Endothelial cell of umbilical vein (primary cell): ENCODE results near the gene MB21D2. TPM values are rescaled to one million over a fixed set of nuclear protein-coding genes. Genes with fewer than 3 reads are reported as not detected.

Experiments
- BruUV-seq: library from RNA; stranded (reverse); fragments of 400-500 nt; replicated peaks from 2 replicates; lab custom pipeline; 2021; lab: Mats Ljungman, UMichigan
- CTCF ChIA-PET: fragments of 300-600, 350-600 bp; sonication (Branson Sonifier 250); formaldehyde crosslinking; loops from one replicate; lab custom pipeline; 2021; ENCODE audit warnings: antibody characterized with exemption, inconsistent platforms; lab: Charles Lee
- POLR2A ChIA-PET: fragments of 300-600, 350-600 bp; sonication (Branson Sonifier 250); formaldehyde crosslinking; loops from one replicate; lab custom pipeline; 2021; ENCODE audit warnings: antibody characterized with exemption, inconsistent platforms; lab: Charles Lee
- DNase-seq: peaks from one replicate; pipeline ENCODE4 v3.0.0-alpha.2; 2011; ENCODE audit warnings: low read depth, low spot score
- FAIRE-seq: peaks from 2 replicates; lab custom pipeline; 2011; peaks lifted over from hg19 to GRCh38; lab: Jason Lieb, UNC
- H2AFZ ChIP-seq: 2 replicates; pipeline ENCODE4 v1.6.0; 2012; ENCODE audit warnings: low read depth, low read length, control low read depth, inconsistent platforms
- H3K27ac ChIP-seq: 2 replicates; pipeline ENCODE4 v1.5.1; 2011; ENCODE audit warnings: low read depth, mild to moderate bottlenecking, control low read depth, low read length, moderate library complexity; ENCODE audit not compliant: insufficient read depth
- H3K27me3 ChIP-seq, 2 experiments: 2 replicates each; pipeline versions ENCODE4 v1.6.0 to v1.6.1; 2011; ENCODE audit warnings: low read length in 2 of 2, mixed read lengths in 1 of 2; ENCODE audit not compliant: control insufficient read depth in 2 of 2, insufficient read depth in 2 of 2
- H3K36me3 ChIP-seq, 2 experiments: 2 replicates in 1 of 2; 3 replicates in 1 of 2; pipeline ENCODE4 v1.5.1; 2011; ENCODE audit warnings: low read length in 2 of 2, mild to moderate bottlenecking in 1 of 2, moderate library complexity in 1 of 2; ENCODE audit not compliant: control insufficient read depth in 2 of 2, insufficient read depth in 2 of 2; ENCODE audit errors: extremely low read depth in 1 of 2
- H3K4me1 ChIP-seq: 3 replicates; pipeline ENCODE4 v1.5.1; 2011; ENCODE audit warnings: mild to moderate bottlenecking, low read length; ENCODE audit not compliant: control insufficient read depth, insufficient read depth; ENCODE audit errors: extremely low read depth
- H3K4me2 ChIP-seq: 2 replicates; pipeline ENCODE4 v1.6.1; 2011; ENCODE audit warnings: low read length, control low read depth, mixed read lengths; ENCODE audit not compliant: insufficient read depth
- H3K4me3 ChIP-seq, 3 experiments: fragments of 200-600 bp in 1 of 3; sonication (generic), shearing (Covaris generic) in 1 of 3; replicated peaks in 1 of 3; 2 replicates each; pipeline ENCODE4 v1.5.1; 2011 to 2016; ENCODE audit warnings: control low read depth in 3 of 3, low read length in 3 of 3, mild to moderate bottlenecking in 2 of 3, inconsistent platforms in 1 of 3, low read depth in 1 of 3, moderate library complexity in 1 of 3; ENCODE audit not compliant: insufficient read depth in 1 of 3
- H3K79me2 ChIP-seq: 2 replicates; pipeline ENCODE4 v1.6.0; 2012; ENCODE audit warnings: low read length, inconsistent platforms; ENCODE audit not compliant: control insufficient read depth, insufficient read depth
- H3K9ac ChIP-seq: replicated peaks from 2 replicates; pipeline ENCODE3; 2011; ENCODE audit warnings: low read length, control low read depth; ENCODE audit not compliant: insufficient read depth; ENCODE audit errors: extremely low read depth
- H3K9me1 ChIP-seq: replicated peaks from 3 replicates; pipeline ENCODE4 v1.6.0; 2011; ENCODE audit warnings: mild to moderate bottlenecking, low read length; ENCODE audit not compliant: control insufficient read depth, insufficient read depth; ENCODE audit errors: extremely low read depth
- H3K9me3 ChIP-seq: replicated peaks from 2 replicates; pipeline ENCODE4 v1.5.1; 2012; ENCODE audit warnings: low read length, inconsistent platforms; ENCODE audit not compliant: control insufficient read depth, insufficient read depth
- H4K20me1 ChIP-seq: replicated peaks from 2 replicates; pipeline ENCODE3; 2011; ENCODE audit warnings: mild to moderate bottlenecking, low read length; ENCODE audit not compliant: control insufficient read depth, insufficient read depth; ENCODE audit errors: extremely low read depth
- CTCF ChIP-seq, 2 donors: IDR thresholded peaks; 1 replicate in 1 of 2; 2 replicates in 1 of 2; pipeline ENCODE4 v1.5.1; 2011; ENCODE audit warnings: low read length in 2 of 2, mild to moderate bottlenecking in 2 of 2, moderate library complexity in 2 of 2, control low read depth in 1 of 2, inconsistent platforms in 1 of 2, low read depth in 1 of 2; ENCODE audit not compliant: insufficient read depth in 1 of 2; ENCODE audit errors: extremely low read depth in 1 of 2
- EZH2 ChIP-seq: IDR thresholded peaks from 2 replicates; pipeline ENCODE4 v1.6.1; 2012; ENCODE audit warnings: borderline replicate concordance, low read depth, mild to moderate bottlenecking, moderate library complexity, low read length, inconsistent platforms; ENCODE audit not compliant: severe bottlenecking
- FOS ChIP-seq: IDR thresholded peaks from 2 replicates; pipeline ENCODE4 v1.6.1; 2011; ENCODE audit warnings: mild to moderate bottlenecking, low read length, moderate library complexity, borderline replicate concordance; ENCODE audit not compliant: insufficient read depth
- GATA2 ChIP-seq: IDR thresholded peaks from 2 replicates; pipeline ENCODE4 v1.7.0; 2011; ENCODE audit warnings: low read depth, mild to moderate bottlenecking, moderate library complexity, mixed read lengths, low read length; ENCODE audit not compliant: insufficient read length, insufficient read depth
- JUN ChIP-seq: IDR thresholded peaks from 2 replicates; pipeline ENCODE4 v1.6.1; 2011; ENCODE audit warnings: borderline replicate concordance, low read depth; ENCODE audit not compliant: insufficient read length, insufficient read depth
- MYC ChIP-seq: IDR thresholded peaks from one replicate; pipeline ENCODE4 v1.6.1; 2011; ENCODE audit warnings: mild to moderate bottlenecking, low read depth, low read length
- POLR2A ChIP-seq: IDR thresholded peaks from 2 replicates; pipeline ENCODE4 v1.6.1; 2012; ENCODE audit warnings: low read depth, mild to moderate bottlenecking, control low read depth, low read length
- POLR2AphosphoS5 ChIP-seq: IDR thresholded peaks from 2 replicates; pipeline ENCODE4 v1.6.1; 2012; ENCODE audit warnings: low read depth, mild to moderate bottlenecking, control low read depth, low read length, moderate library complexity; ENCODE audit not compliant: insufficient read depth
- dilution Hi-C: fragments of 300-500 bp; cut with MboI; formaldehyde crosslinking; loops from one replicate; pipeline ENCODE4 v1.15.0; 2019; ENCODE audit warnings: low sequenced_read_pairs; ENCODE audit not compliant: extremely low pct_ligation_motif_present
- intact Hi-C: fragments of 100-400 bp; cut with micrococcal nuclease; formaldehyde crosslinking; loops from one replicate; pipeline ENCODE4 v1.10.0; 2022
- polyA plus RNA-seq, 4 experiments: library from polyadenylated mRNA; depleted of rRNA in 3 of 4; stranded (reverse) in 3 of 4; unstranded in 1 of 4; fragments of >200 nt; gene quantifications; 2 replicates each; pipeline versions ENCODE4 v1.2.1 to v1.2.3, GENCODE V29; 2011 to 2012; ENCODE audit warnings: missing spikeins in 1 of 4
- total RNA-seq: library from RNA; stranded (reverse); gene quantifications from 2 replicates; pipeline ENCODE4 v1.2.3, GENCODE V29; 2021
- TF ChIP-seq, protein P1 (sequence below): IDR thresholded peaks from 2 replicates; pipeline ENCODE4 v1.6.1; 2011; ENCODE audit not compliant: insufficient read depth, insufficient read length

The MB21D2 gene
- total and polyA plus RNA-seq, 2 donors (not counting 3 experiments of a cell fraction or from before 2014, with no cell fraction given), result 6.7 to 7.4 TPM

DNA sequence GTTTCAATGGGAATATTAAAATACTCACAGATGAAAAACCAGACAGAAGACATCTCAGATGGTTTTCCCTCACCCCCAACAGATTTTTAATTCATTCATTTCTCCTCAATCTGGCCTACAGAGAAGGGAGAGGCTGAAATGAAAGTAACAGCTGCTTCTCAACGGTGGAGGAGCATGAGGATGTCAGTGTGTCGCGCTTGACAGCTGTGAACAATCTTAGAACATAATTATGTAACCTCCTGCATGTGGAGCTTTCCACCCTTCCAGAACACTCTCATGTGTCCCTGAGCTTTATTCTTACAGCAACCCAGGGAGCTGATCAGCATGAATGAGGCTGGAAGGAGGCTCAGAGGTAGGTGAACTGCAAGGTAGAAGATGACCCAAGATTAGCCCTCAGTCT lies 52.7 kb downstream of the MB21D2 start:
- FAIRE-seq, result no peak
- DNase-seq, result no peak
- no peak overlapping the region for H3K4me3 ChIP-seq
- BruUV-seq, result no TSS peak
- CTCF ChIA-PET, result no interaction called here
- dilution Hi-C loops, result no loop called here
- peaks cover 13% of the 10 kb centered on the region for H3K4me1 ChIP-seq
- H3K79me2 ChIP-seq, result no peaks in the 10 kb centered on the region
- intact Hi-C loops, result no loop called here
- POLR2A ChIA-PET, result no interaction called here
- no peak overlapping the region for H3K27ac ChIP-seq
- no peak overlapping the region for H3K9ac ChIP-seq
- no peaks in the 10 kb centered on the region for H4K20me1 ChIP-seq
- no peaks in the 10 kb centered on the region for H3K27me3 ChIP-seq
- no peak for TF ChIP-seq CTCF (IDR thresholded peaks at IDR 0.05; ENCODE audit: extremely low read depth in 1 of 2, insufficient read depth in 1 of 2, low read depth in 1 of 2, low read length in 2 of 2)
- no peak for TF ChIP-seq GATA2
- TF ChIP-seq JUN, result no peak
- TF ChIP-seq EZH2, result no peak
- no peak for TF ChIP-seq FOS
- TF ChIP-seq POLR2AphosphoS5, result no peak
- TF ChIP-seq MYC, result no peak
- TF ChIP-seq, protein P1, sequence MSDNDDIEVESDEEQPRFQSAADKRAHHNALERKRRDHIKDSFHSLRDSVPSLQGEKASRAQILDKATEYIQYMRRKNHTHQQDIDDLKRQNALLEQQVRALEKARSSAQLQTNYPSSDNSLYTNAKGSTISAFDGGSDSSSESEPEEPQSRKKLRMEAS, result no peak
- no peak for TF ChIP-seq POLR2A
- no peaks in the 10 kb centered on the region for H3K9me3 ChIP-seq
- H3K9me1 ChIP-seq, result no peaks in the 10 kb centered on the region
- no peaks in the 10 kb centered on the region for H3K36me3 ChIP-seq
- no peak overlapping the region for H2AFZ ChIP-seq
- no peak overlapping the region for H3K4me2 ChIP-seq
